GM18867 (cell line): ENCODE results near the gene CNTFR.

Experiments used
- ATAC-seq: cut with Tn5 transposase; IDR thresholded peaks from one replicate; pipeline ENCODE4 v1.9.1; 2021; ENCODE audit warnings: mild to moderate bottlenecking, moderate library complexity; ENCODE audit not compliant: unreplicated experiment

Gene CNTFR

GRCh38 chr9:34556949-34557348, 32.6 kb downstream of the CNTFR start:
- no peak for ATAC-seq

GRCh38 chr9:34555936-34556525, 33.5 kb downstream of the CNTFR start:
- no peak for ATAC-seq

GRCh38 chr9:34555500-34555899, 34.0 kb downstream of the CNTFR start:
- no peak for ATAC-seq

- ATAC-seq: no peak
These were observed 34.5 kb downstream of the CNTFR start for GRCh38 chr9:34555002-34555348.

GRCh38 chr9:34554211-34555001, 35.1 kb downstream of the CNTFR start:
- ATAC-seq: no peak

GRCh38 chr9:34553511-34554021, 36.0 kb downstream of the CNTFR start:
- no peak for ATAC-seq

GRCh38 chr9:34552986-34553385, 36.5 kb downstream of the CNTFR start:
- ATAC-seq: no peak

- no peak for ATAC-seq
These were observed 36.9 kb downstream of the CNTFR start for GRCh38 chr9:34552606-34552981.

- no peak for ATAC-seq
These were observed 37.5 kb downstream of the CNTFR start for GRCh38 chr9:34551751-34552605.

GRCh38 chr9:34550681-34551270, 38.7 kb downstream of the CNTFR start:
- ATAC-seq: no peak

GRCh38 chr9:34550016-34550680, 39.4 kb downstream of the CNTFR start:
- ATAC-seq: no peak

GRCh38 chr9:34549407-34549732, 40.2 kb downstream of the CNTFR start:
- ATAC-seq: no peak

GRCh38 chr9:34547960-34548611, 41.4 kb downstream of the CNTFR start:
- ATAC-seq: no peak

GRCh38 chr9:34546834-34547827, 42.4 kb downstream of the CNTFR start:
- no peak for ATAC-seq

GRCh38 chr9:34546102-34546833, 43.3 kb downstream of the CNTFR start:
- ATAC-seq: no peak

GRCh38 chr9:34545497-34545896, 44.0 kb downstream of the CNTFR start:
- ATAC-seq: no peak

GRCh38 chr9:34544035-34544434, 45.5 kb downstream of the CNTFR start:
- no peak for ATAC-seq

GRCh38 chr9:34541540-34541939, 48.0 kb downstream of the CNTFR start:
- no peak for ATAC-seq
